ENCODE measurements around the gene SMTN. TPM values are rescaled to one million over a fixed set of nuclear protein-coding genes. Genes with fewer than 3 reads are reported as not detected.

The SMTN gene
- total and polyA plus RNA-seq, 10 of the 15 experiments (the other 5 are each of a cell fraction or from before 2014, with no cell fraction given), result 0.92 to 21.9 (median 4.8) TPM

DNA sequence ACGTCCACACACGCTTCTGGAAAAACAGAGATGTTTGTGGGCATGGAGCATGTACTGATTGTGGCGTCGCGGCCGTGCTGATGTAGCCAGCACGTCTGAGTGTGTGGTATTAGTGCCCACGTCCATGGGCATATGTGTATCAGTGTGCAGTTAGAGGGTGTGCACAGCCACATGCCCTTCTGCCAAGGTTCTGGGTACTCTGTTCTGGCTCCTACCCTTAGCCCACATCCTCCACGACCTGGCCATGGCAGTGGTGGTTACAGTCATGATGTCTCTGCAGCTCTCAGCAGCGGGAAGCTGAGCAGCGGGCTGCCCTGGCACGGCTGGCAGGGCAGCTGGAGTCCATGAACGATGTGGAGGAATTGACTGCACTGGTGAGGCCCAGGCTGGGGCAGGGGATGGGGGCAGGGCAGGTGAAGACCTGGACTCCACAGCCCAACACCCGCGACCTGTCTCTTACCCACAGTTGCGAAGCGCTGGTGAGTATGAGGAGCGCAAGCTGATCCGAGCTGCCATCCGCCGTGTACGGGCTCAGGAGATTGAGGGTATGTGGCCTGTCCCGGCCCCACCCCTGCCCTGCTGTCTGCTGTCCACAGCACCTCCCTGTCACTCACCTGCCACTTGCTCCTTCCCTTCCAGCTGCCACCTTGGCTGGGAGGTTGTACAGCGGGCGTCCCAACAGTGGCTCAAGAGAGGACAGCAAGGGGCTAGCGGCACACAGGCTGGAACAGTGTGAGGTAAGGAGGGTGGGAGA is 7.3 kb downstream of the SMTN start:
- peaks cover 7% of the 10 kb centered on the region for H3K79me2 ChIP-seq (ENCODE audit: control insufficient read depth, insufficient read depth, low read length)
- ChIA-PET POLR2A (no interaction called here), RAD21 (ENCODE audit: unreplicated experiment) (interaction anchor here (1.0 to 1.1 kb wide), 3 partner anchors 124 to 185 kb away, joined by 3 read pairs; partner anchors contain the start of gene LIMK2), SMC1A (ENCODE audit: uncharacterized antibody, unreplicated experiment) (no interaction called here), CTCF (interaction anchor here (0.6 to 1.7 kb wide), 7 partner anchors 17 to 495 kb away, joined by 3 to 5 read pairs (median 4); no protein-coding TSS in a partner anchor)
- H2AFZ ChIP-seq (ENCODE audit: control insufficient read depth, low read depth, low read length), result no peak overlapping the region
- H3K27me3 ChIP-seq (replicated peaks in 1 of 2; ENCODE audit: control insufficient read depth in 2 of 2, insufficient read depth in 2 of 2, low read length in 1 of 2), result no peaks in the 10 kb centered on the region
- H3K4me1 ChIP-seq (ENCODE audit: control insufficient read depth, insufficient read depth, low read length), result peaks cover 9% of the 10 kb centered on the region
- TF ChIP-seq BMI1 (IDR thresholded peaks at IDR 0.05; ENCODE audit: borderline replicate concordance) (no peak), CBX5 (IDR thresholded peaks at IDR 0.05; ENCODE audit: low read depth) (no peak), MEF2B (IDR thresholded peaks at IDR 0.05; ENCODE audit: partially characterized antibody, poor library complexity, severe bottlenecking) (no peak), BRCA1 (IDR thresholded peaks at IDR 0.05; ENCODE audit: low read depth, low read length) (no peak), CEBPB (IDR thresholded peaks at IDR 0.05; ENCODE audit: borderline replicate concordance in 1 of 2, low read depth in 2 of 2, low read length in 2 of 2) (no peak), IKZF1 (conservative IDR thresholded peaks at IDR 0.05) (no peak), ZNF207 (IDR thresholded peaks at IDR 0.05; ENCODE audit: borderline replicate concordance) (no peak), POLR2AphosphoS2 (IDR thresholded peaks at IDR 0.05; ENCODE audit: low read depth, low read length) (no peak), BHLHE40 (IDR thresholded peaks at IDR 0.05; ENCODE audit: borderline replicate concordance in 1 of 2, low read depth in 2 of 2, low read length in 1 of 2) (no peak)
- TF ChIP-seq, protein P1, sequence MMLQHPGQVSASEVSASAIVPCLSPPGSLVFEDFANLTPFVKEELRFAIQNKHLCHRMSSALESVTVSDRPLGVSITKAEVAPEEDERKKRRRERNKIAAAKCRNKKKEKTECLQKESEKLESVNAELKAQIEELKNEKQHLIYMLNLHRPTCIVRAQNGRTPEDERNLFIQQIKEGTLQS (IDR thresholded peaks at IDR 0.05; ENCODE audit: borderline replicate concordance, extremely low read depth, low read depth, low read length), result no peak
- TF ChIP-seq, protein P2, sequence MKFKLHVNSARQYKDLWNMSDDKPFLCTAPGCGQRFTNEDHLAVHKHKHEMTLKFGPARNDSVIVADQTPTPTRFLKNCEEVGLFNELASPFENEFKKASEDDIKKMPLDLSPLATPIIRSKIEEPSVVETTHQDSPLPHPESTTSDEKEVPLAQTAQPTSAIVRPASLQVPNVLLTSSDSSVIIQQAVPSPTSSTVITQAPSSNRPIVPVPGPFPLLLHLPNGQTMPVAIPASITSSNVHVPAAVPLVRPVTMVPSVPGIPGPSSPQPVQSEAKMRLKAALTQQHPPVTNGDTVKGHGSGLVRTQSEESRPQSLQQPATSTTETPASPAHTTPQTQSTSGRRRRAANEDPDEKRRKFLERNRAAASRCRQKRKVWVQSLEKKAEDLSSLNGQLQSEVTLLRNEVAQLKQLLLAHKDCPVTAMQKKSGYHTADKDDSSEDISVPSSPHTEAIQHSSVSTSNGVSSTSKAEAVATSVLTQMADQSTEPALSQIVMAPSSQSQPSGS (IDR thresholded peaks at IDR 0.05; ENCODE audit: low read length), result no peak
- H3K36me3 ChIP-seq (ENCODE audit: control insufficient read depth in 2 of 2, insufficient read depth in 2 of 2, low read length in 1 of 2), result peaks cover 0 to 10% of the 10 kb centered on the region in 2 experiments; a peak in 2 of 4 replicates
- H3K9me3 ChIP-seq (replicated peaks; ENCODE audit: control insufficient read depth, insufficient read depth, low read length), result no peaks in the 10 kb centered on the region
- H3K9ac ChIP-seq (ENCODE audit: control insufficient read depth, insufficient read depth, low read length), result no peak overlapping the region
- no peak for DNase-seq (ENCODE audit: low read depth, low spot score)
- no peak overlapping the region for H3K4me3 ChIP-seq
- in situ Hi-C loops (cut with MboI) (no loop called here), intact Hi-C loops (cut with micrococcal nuclease; ENCODE audit: unreplicated experiment) (loop anchor here (5.0 to 10.0 kb wide), 3 partner anchors 206 to 454 kb away; partner anchors contain the start of genes PIK3IP1 and SLC35E4)
- no peak overlapping the region for H3K4me2 ChIP-seq (ENCODE audit: control insufficient read depth, insufficient read depth)
- H4K20me1 ChIP-seq (ENCODE audit: control insufficient read depth, insufficient read depth), result no peaks in the 10 kb centered on the region
- no TSS peak for BruUV-seq (replicated peaks)
- no peak overlapping the region for H3K27ac ChIP-seq (ENCODE audit: control insufficient read depth, insufficient read depth)
- WGBS (ENCODE audit: insufficient coverage, insufficient replicate concordance, low lambda C conversion rate, missing lambda C conversion rate), result 83% methylated on average over 26 of the region's 26 CpGs
- no peak for ATAC-seq
- no peak for FAIRE-seq
